Body of pancreas (tissue), 4 donors: Measurements from ENCODE around the gene UTRN.

Experiments used
- CTCF ChIP-seq, 7 experiments: fragments of 450-650 bp in 4 of 7; fragments of 200-600 bp in 3 of 7; sonication (generic) in 3 of 7; IDR thresholded peaks; one replicate each; pipeline ENCODE4 v1.5.1; 2016 to 2019; ENCODE audit warnings: antibody characterized with exemption in 7 of 7
- POLR2A ChIP-seq, 3 donors: fragments of 450-650 bp; IDR thresholded peaks; one replicate each; pipeline ENCODE4 v1.6.1; 2016; ENCODE audit warnings: antibody characterized with exemption in 3 of 3, mild to moderate bottlenecking in 2 of 3

GRCh38 chr6:144248476-144249301 is 36.4 kb upstream of the UTRN start:
- TF ChIP-seq CTCF (IDR thresholded peaks at IDR 0.05) (no peak), POLR2A (IDR thresholded peaks at IDR 0.05) (no peak)
